Ectodermal cell (in vitro differentiated cells): Measurements from ENCODE around the gene TK1.

ENCODE experiments used
- H3K27ac ChIP-seq: 2 replicates; pipeline ENCODE4 v1.7.0; 2013; ENCODE audit warnings: mild to moderate bottlenecking, low read depth, low read length; ENCODE audit not compliant: insufficient read depth, poor library complexity, severe bottlenecking
- H3K27me3 ChIP-seq: 2 replicates; pipeline ENCODE4 v1.7.0; 2013; ENCODE audit warnings: mild to moderate bottlenecking, low read length; ENCODE audit not compliant: insufficient read depth, control insufficient read depth, poor library complexity, severe bottlenecking
- H3K36me3 ChIP-seq: one replicate; pipeline ENCODE4 v1.7.0; 2013; ENCODE audit warnings: low read length; ENCODE audit not compliant: control insufficient read depth, insufficient read depth
- H3K4me1 ChIP-seq: one replicate; pipeline ENCODE4 v1.7.0; 2013; ENCODE audit warnings: low read length; ENCODE audit not compliant: control insufficient read depth, insufficient read depth
- H3K4me3 ChIP-seq: 2 replicates; pipeline ENCODE4 v1.7.0; 2013; ENCODE audit warnings: low read depth, low read length, control low read depth; ENCODE audit not compliant: insufficient read depth
- H3K9me3 ChIP-seq: 2 replicates; pipeline ENCODE4 v1.7.0; 2013; ENCODE audit warnings: mild to moderate bottlenecking, low read length, moderate library complexity; ENCODE audit not compliant: control insufficient read depth
- WGBS, 2 experiments: methylation state at CpG; one replicate each; pipeline ENCODE4 v1.1.7; 2013; ENCODE audit warnings: missing lambda C conversion rate in 2 of 2; 5-methylcytosine and 5-hydroxymethylcytosine counted together

Gene TK1

GRCh38 chr17:78168903-78169793 lies 17.7 kb downstream of the TK1 start:
- H3K36me3 ChIP-seq = peaks cover 5% of the 10 kb centered on the region
- WGBS, 2 experiments = 11 to 13% methylated on average over 38 of the region's 38 CpGs
- H3K9me3 ChIP-seq = no peaks in the 10 kb centered on the region
- H3K4me3 ChIP-seq = peak overlapping the region; percentile 62
- peaks cover 17% of the 10 kb centered on the region for H3K4me1 ChIP-seq
- H3K27ac ChIP-seq = no peak overlapping the region
- H3K27me3 ChIP-seq = peaks cover 4% of the 10 kb centered on the region

GRCh38 chr17:78168242-78168902 lies 18.5 kb downstream of the TK1 start, which contains the start of gene SYNGR2:
TSS of gene SYNGR2 (plus strand) at chr17:78168581. CDS start at chr17:78168617, 36 bp downstream.
- H3K4me3 ChIP-seq = peak within 1 kb of the TSS; percentile 62
- H3K27ac ChIP-seq = no peak within 1 kb of the TSS
- H3K27me3 ChIP-seq = peaks cover 4% of the 10 kb centered on the region
- WGBS, 2 experiments = 1% methylated on average over 84 of the region's 84 CpGs
- peaks cover 17% of the 10 kb centered on the region for H3K4me1 ChIP-seq
- no peaks in the 10 kb centered on the region for H3K9me3 ChIP-seq
- no peaks in the 10 kb centered on the region for H3K36me3 ChIP-seq

- H3K36me3 ChIP-seq = no peaks in the 10 kb centered on the region
- 67 to 71% methylated on average over 6 of the region's 6 CpGs for WGBS, 2 experiments
- H3K4me3 ChIP-seq = no peak overlapping the region
- H3K27me3 ChIP-seq = peaks cover 4% of the 10 kb centered on the region
- no peak overlapping the region for H3K27ac ChIP-seq
- peaks cover 6% of the 10 kb centered on the region for H3K4me1 ChIP-seq
- no peaks in the 10 kb centered on the region for H3K9me3 ChIP-seq
These were observed 20.4 kb downstream of the TK1 start for GRCh38 chr17:78166416-78166815.

GRCh38 chr17:78164748-78165607 lies 21.9 kb downstream of the TK1 start:
- no peak overlapping the region for H3K27ac ChIP-seq
- no peaks in the 10 kb centered on the region for H3K9me3 ChIP-seq
- H3K4me3 ChIP-seq = no peak overlapping the region
- H3K4me1 ChIP-seq = peaks cover 6% of the 10 kb centered on the region
- peaks cover 4% of the 10 kb centered on the region for H3K27me3 ChIP-seq
- no peaks in the 10 kb centered on the region for H3K36me3 ChIP-seq
- WGBS, 2 experiments = 91 to 95% methylated on average over 16 of the region's 16 CpGs

GRCh38 chr17:78163881-78164747 lies 22.7 kb downstream of the TK1 start:
- no peak overlapping the region for H3K27ac ChIP-seq
- H3K9me3 ChIP-seq = no peaks in the 10 kb centered on the region
- no peak overlapping the region for H3K4me3 ChIP-seq
- H3K27me3 ChIP-seq = peaks cover 4% of the 10 kb centered on the region
- WGBS, 2 experiments = 89 to 91% methylated on average over 22 of the region's 22 CpGs
- H3K36me3 ChIP-seq = no peaks in the 10 kb centered on the region
- peaks cover 2% of the 10 kb centered on the region for H3K4me1 ChIP-seq

GRCh38 chr17:78159575-78160158 lies 27.2 kb downstream of the TK1 start:
- Histone ChIP-seq H3K27ac (no peak overlapping the region), H3K27me3 (no peaks in the 10 kb centered on the region)
- WGBS, 2 experiments = 91 to 93% methylated on average over 10 of the region's 10 CpGs

GRCh38 chr17:78154903-78155811 lies 31.7 kb downstream of the TK1 start:
- WGBS, 2 experiments = 91 to 92% methylated on average over 11 of the region's 11 CpGs
- Histone ChIP-seq H3K27me3 (no peaks in the 10 kb centered on the region), H3K4me1 (no peaks in the 10 kb centered on the region), H3K27ac (no peak overlapping the region), H3K36me3 (no peaks in the 10 kb centered on the region), H3K4me3 (no peak overlapping the region), H3K9me3 (no peaks in the 10 kb centered on the region)

More at GRCh38 chr17:78159575-78160158, 27.2 kb downstream of the TK1 start:
- Histone ChIP-seq H3K4me1 (no peaks in the 10 kb centered on the region), H3K36me3 (no peaks in the 10 kb centered on the region), H3K9me3 (no peaks in the 10 kb centered on the region), H3K4me3 (no peak overlapping the region)

- Histone ChIP-seq H3K27ac (no peak overlapping the region), H3K36me3 (no peaks in the 10 kb centered on the region), H3K9me3 (no peaks in the 10 kb centered on the region), H3K4me3 (no peak overlapping the region), H3K4me1 (no peaks in the 10 kb centered on the region), H3K27me3 (no peaks in the 10 kb centered on the region)
- WGBS, 2 experiments = 88 to 93% methylated on average over 7 of the region's 7 CpGs
These were observed 35.3 kb downstream of the TK1 start for GRCh38 chr17:78151514-78152008.
